ENCODE data around the gene RXRG. TPM values are rescaled to one million over a fixed set of nuclear protein-coding genes. Genes with fewer than 3 reads are reported as not detected.

The RXRG gene
- total and polyA plus RNA-seq, 2 of the 8 experiments (the other 6 are each of a cell fraction or from before 2014, with no cell fraction given) = not detected

DNA sequence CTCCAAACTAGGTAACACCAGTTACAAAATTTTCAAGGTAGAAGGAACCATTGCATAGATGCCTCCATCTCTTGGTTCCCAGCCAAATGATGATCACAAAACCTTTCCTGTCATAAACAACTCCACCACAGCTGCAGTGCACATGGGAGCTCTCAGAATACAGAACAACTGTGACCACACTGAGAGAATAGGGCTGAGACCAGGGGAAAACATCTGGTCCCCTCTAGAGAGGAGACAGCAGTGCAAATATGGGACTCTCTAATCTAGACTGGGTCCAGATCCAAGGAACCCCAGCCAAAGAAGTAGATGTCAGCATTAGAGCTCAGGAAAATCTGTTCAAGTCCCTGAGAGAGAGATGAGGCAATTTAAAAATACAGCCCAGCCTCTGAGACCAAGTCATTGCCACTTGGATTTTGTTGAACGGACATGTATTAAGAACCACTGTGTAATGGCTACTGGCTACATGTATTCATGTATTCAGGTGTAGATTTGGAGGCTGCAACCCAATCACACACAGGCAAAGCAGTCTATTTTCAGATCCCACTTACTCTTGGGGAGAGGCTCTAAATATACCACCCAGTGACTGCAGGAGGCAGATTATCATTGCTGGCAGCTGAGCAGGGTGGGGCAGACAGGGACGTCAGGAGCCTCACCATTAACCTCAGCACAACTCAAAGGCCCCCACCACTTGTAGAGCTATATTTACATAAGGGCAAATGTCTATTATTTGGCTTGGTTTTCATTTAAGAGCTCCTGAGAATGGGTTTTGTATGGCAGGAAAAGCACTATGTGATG is 7.6 kb upstream of the RXRG start:
- Histone ChIP-seq H2BK5ac (ENCODE audit: low read depth, low read length) (no peak overlapping the region), H3K23ac (ENCODE audit: insufficient read length) (no peak overlapping the region), H3K4me3 (ENCODE audit: extremely low read depth in 1 of 4, insufficient read depth in 2 of 4, low read depth in 3 of 4, low read length in 4 of 4) (no peak overlapping the region), H3K79me2 (ENCODE audit: control insufficient read depth in 1 of 2, insufficient read depth in 2 of 2, low read length in 2 of 2) (no peaks in the 10 kb centered on the region), H3K18ac (ENCODE audit: extremely low read depth, low read length) (no peak overlapping the region), H3K23me2 (ENCODE audit: low read depth, low read length) (no peaks in the 10 kb centered on the region), H3K4ac (replicated peaks; ENCODE audit: insufficient read length, low read depth, low read length) (no peak overlapping the region), H3K36me3 (ENCODE audit: control insufficient read depth in 2 of 4, insufficient read depth in 4 of 4, low read length in 3 of 4) (no peaks in the 10 kb centered on the region), H4K91ac (replicated peaks; ENCODE audit: insufficient read length, low read length) (no peak overlapping the region), H3K4me1 (replicated peaks in 1 of 4; ENCODE audit: control insufficient read depth in 3 of 4, insufficient read depth in 4 of 4, low read length in 3 of 4) (no peaks in the 10 kb centered on the region), H3K79me1 (ENCODE audit: low read depth, low read length) (no peaks in the 10 kb centered on the region), H2AFZ (ENCODE audit: low read length) (no peak overlapping the region), H4K8ac (ENCODE audit: extremely low read depth, insufficient read depth, low read length) (no peak overlapping the region), H3K27ac (ENCODE audit: low read depth, low read length) (no peak overlapping the region), H3K56ac (replicated peaks; ENCODE audit: insufficient read length, low read depth, low read length) (no peak overlapping the region), H3K9me3 (ENCODE audit: insufficient read depth in 2 of 2, low read depth in 1 of 2, low read length in 1 of 2) (no peaks in the 10 kb centered on the region), H3K9ac (replicated peaks in 1 of 4; ENCODE audit: extremely low read depth in 1 of 4, low read depth in 3 of 4, low read length in 3 of 4) (no peak overlapping the region), H3K27me3 (replicated peaks in 1 of 4; ENCODE audit: control insufficient read depth in 3 of 4, extremely low read depth in 1 of 4, insufficient read depth in 3 of 4, low read length in 3 of 4) (peaks cover 3 to 9% (median 6%) of the 10 kb centered on the region in 4 experiments; a peak in 5 of 7 replicates), H3K4me2 (ENCODE audit: insufficient read depth in 1 of 2, low read depth in 2 of 2, low read length in 2 of 2) (no peak overlapping the region), H2BK15ac (ENCODE audit: low read length) (no peak overlapping the region), H2BK120ac (replicated peaks; ENCODE audit: low read depth, low read length) (no peak overlapping the region), H2BK20ac (ENCODE audit: low read length) (no peak overlapping the region), H3K14ac (ENCODE audit: insufficient read length) (no peak overlapping the region), H2AK5ac (ENCODE audit: low read depth, low read length) (no peak overlapping the region), H2BK12ac (ENCODE audit: low read depth, low read length) (no peak overlapping the region), H4K20me1 (replicated peaks in 1 of 2; ENCODE audit: control insufficient read depth in 1 of 2, insufficient read depth in 2 of 2, low read length in 2 of 2) (no peaks in the 10 kb centered on the region), H4K5ac (ENCODE audit: insufficient read length, low read depth, low read length) (no peak overlapping the region)
- ChIA-PET POLR2A (ENCODE audit: partially characterized antibody) (no interaction called here), CTCF (ENCODE audit: partially characterized antibody) (interaction anchor here (0.8 to 2.1 kb wide), 2 partner anchors 57 to 140 kb away, joined by 3 to 14 read pairs; no protein-coding TSS in a partner anchor)
- no peak for DNase-seq (ENCODE audit: low read depth in 1 of 2, low spot score in 2 of 2)
- FAIRE-seq = no peak
- WGBS, 2 experiments (ENCODE audit: extremely low coverage in 1 of 2, insufficient coverage in 1 of 2, insufficient read length in 1 of 2, insufficient replicate concordance in 2 of 2, low coverage in 1 of 2, low lambda C conversion rate in 2 of 2, missing lambda C conversion rate in 1 of 2) = 77% methylated on average over 2 of the region's 2 CpGs; no CpG with 5 or more reads in 1 of the 2 experiments
- TF ChIP-seq NANOG (IDR thresholded peaks at IDR 0.05; ENCODE audit: insufficient read depth, low read depth, low read length, poor library complexity, severe bottlenecking) = no peak
- TF ChIP-seq JUN (IDR thresholded peaks at IDR 0.05; ENCODE audit: low read depth, low read length) = no peak
- TF ChIP-seq CHD2 (IDR thresholded peaks at IDR 0.05; ENCODE audit: low read length) = no peak
- TF ChIP-seq EZH2 (IDR thresholded peaks at IDR 0.05; ENCODE audit: low read depth, low read length, severe bottlenecking) = no peak
- no peak for TF ChIP-seq SRF (IDR thresholded peaks at IDR 0.05; ENCODE audit: low read depth, low read length)
- no peak for TF ChIP-seq HDAC2 (IDR thresholded peaks at IDR 0.05; ENCODE audit: borderline replicate concordance in 1 of 2, low read depth in 2 of 2, low read length in 2 of 2)
- TF ChIP-seq RBBP5 (IDR thresholded peaks at IDR 0.05; ENCODE audit: borderline replicate concordance, low read depth, low read length) = no peak
- no peak for TF ChIP-seq SIRT6 (IDR thresholded peaks at IDR 0.05; ENCODE audit: low read length)
- no peak for TF ChIP-seq CHD1 (IDR thresholded peaks at IDR 0.05; ENCODE audit: low read depth, low read length)
- no peak for TF ChIP-seq BRCA1 (IDR thresholded peaks at IDR 0.05; ENCODE audit: low read depth, low read length)
- TF ChIP-seq KDM5A (IDR thresholded peaks at IDR 0.05; ENCODE audit: low read length) = no peak
- no peak for TF ChIP-seq FOSL1 (IDR thresholded peaks at IDR 0.05; ENCODE audit: insufficient read depth, low read depth, low read length)
- TF ChIP-seq PHF8 (conservative IDR thresholded peaks at IDR 0.05; ENCODE audit: low read depth, low read length) = no peak
